Peyer's patch (tissue), 4 donors: ENCODE results near the gene SEMA4C. TPM values are rescaled to one million over a fixed set of nuclear protein-coding genes. Genes with fewer than 3 reads are reported as not detected.

Experiments
- DNase-seq, 3 donors: peaks; one replicate each; pipeline ENCODE4 v3.0.0-alpha.2; 2017 to 2019
- H3K27ac ChIP-seq, 4 donors: fragments of 200-600 bp; sonication (generic); one replicate each; pipeline ENCODE4 v1.5.1; 2016 to 2019
- H3K27me3 ChIP-seq, 2 donors: fragments of 200-600 bp; sonication (generic); one replicate each; pipeline ENCODE4 v1.5.1; 2019
- H3K36me3 ChIP-seq, 3 donors: fragments of 200-600 bp; sonication (generic); one replicate each; pipeline ENCODE4 v1.5.1; 2016 to 2019
- H3K4me1 ChIP-seq, 4 donors: fragments of 200-600 bp; sonication (generic); one replicate each; pipeline ENCODE4 v1.5.1; 2016 to 2019
- H3K4me3 ChIP-seq, 4 donors: fragments of 200-600 bp; sonication (generic); 1 replicate in 3 of 4; 2 replicates in 1 of 4; pipeline ENCODE4 v1.5.1; 2016 to 2019; ENCODE audit warnings: mild to moderate bottlenecking in 1 of 4
- H3K9me3 ChIP-seq, 4 donors: fragments of 200-600 bp; sonication (generic); one replicate each; pipeline ENCODE4 v1.5.1; 2016 to 2019; ENCODE audit warnings: mild to moderate bottlenecking in 1 of 4
- POLR2A ChIP-seq, 2 donors: fragments of 450-650 bp; IDR thresholded peaks; one replicate each; pipeline ENCODE4 v1.5.1; 2017; ENCODE audit warnings: antibody characterized with exemption in 2 of 2, mild to moderate bottlenecking in 2 of 2, moderate library complexity in 2 of 2
- total RNA-seq, 4 donors: library from RNA; depleted of rRNA; stranded (reverse); fragments of >200 nt; gene quantifications; one replicate each; pipeline ENCODE4 v1.1.0, GENCODE V29; 2016
- TF ChIP-seq, protein P1 (sequence below), 6 experiments: fragments of 450-650 bp in 4 of 6; fragments of 200-600 bp in 2 of 6; sonication (generic) in 1 of 6; IDR thresholded peaks; one replicate each; pipeline ENCODE4 v1.5.1; 2017 to 2019; ENCODE audit warnings: antibody characterized with exemption in 6 of 6, mild to moderate bottlenecking in 3 of 6, moderate library complexity in 1 of 6

The SEMA4C gene
- total RNA-seq, 4 donors from 2014 or later, result 4.2 to 19.0 (median 13.9) TPM

DNA sequence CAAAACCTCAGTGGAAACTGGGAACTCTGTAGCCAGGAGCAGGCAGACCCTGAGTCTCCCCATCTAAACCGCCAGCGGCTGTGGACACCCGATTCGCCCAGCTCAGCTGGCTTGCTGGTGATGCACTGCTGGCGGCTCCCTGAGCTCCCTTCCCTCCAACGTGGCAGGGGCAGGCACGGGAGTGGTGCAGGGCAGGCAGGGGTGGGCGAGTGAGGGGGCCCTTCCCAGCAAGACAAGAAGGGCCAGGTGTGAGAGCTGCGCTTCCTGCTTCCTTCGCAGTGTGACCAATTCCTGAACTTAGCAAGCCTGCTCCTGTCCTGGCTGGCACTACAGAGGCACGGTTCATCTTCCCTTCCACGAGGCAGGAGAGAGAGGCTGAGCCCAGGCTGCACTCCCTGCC lies 12.3 kb upstream of the SEMA4C start:
- TF ChIP-seq, protein P1, sequence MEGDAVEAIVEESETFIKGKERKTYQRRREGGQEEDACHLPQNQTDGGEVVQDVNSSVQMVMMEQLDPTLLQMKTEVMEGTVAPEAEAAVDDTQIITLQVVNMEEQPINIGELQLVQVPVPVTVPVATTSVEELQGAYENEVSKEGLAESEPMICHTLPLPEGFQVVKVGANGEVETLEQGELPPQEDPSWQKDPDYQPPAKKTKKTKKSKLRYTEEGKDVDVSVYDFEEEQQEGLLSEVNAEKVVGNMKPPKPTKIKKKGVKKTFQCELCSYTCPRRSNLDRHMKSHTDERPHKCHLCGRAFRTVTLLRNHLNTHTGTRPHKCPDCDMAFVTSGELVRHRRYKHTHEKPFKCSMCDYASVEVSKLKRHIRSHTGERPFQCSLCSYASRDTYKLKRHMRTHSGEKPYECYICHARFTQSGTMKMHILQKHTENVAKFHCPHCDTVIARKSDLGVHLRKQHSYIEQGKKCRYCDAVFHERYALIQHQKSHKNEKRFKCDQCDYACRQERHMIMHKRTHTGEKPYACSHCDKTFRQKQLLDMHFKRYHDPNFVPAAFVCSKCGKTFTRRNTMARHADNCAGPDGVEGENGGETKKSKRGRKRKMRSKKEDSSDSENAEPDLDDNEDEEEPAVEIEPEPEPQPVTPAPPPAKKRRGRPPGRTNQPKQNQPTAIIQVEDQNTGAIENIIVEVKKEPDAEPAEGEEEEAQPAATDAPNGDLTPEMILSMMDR (IDR thresholded peaks at IDR 0.05), result no peak
- Histone ChIP-seq H3K4me3 (no peak overlapping the region), H3K36me3 (no peaks in the 10 kb centered on the region), H3K4me1 (peaks cover 0 to 6% (median 0%) of the 10 kb centered on the region in 4 donors), H3K27ac (peak overlapping the region in 1 of 4 donors; percentile 46), H3K27me3 (no peaks in the 10 kb centered on the region), H3K9me3 (no peaks in the 10 kb centered on the region)
- DNase-seq, result no peak

DNA sequence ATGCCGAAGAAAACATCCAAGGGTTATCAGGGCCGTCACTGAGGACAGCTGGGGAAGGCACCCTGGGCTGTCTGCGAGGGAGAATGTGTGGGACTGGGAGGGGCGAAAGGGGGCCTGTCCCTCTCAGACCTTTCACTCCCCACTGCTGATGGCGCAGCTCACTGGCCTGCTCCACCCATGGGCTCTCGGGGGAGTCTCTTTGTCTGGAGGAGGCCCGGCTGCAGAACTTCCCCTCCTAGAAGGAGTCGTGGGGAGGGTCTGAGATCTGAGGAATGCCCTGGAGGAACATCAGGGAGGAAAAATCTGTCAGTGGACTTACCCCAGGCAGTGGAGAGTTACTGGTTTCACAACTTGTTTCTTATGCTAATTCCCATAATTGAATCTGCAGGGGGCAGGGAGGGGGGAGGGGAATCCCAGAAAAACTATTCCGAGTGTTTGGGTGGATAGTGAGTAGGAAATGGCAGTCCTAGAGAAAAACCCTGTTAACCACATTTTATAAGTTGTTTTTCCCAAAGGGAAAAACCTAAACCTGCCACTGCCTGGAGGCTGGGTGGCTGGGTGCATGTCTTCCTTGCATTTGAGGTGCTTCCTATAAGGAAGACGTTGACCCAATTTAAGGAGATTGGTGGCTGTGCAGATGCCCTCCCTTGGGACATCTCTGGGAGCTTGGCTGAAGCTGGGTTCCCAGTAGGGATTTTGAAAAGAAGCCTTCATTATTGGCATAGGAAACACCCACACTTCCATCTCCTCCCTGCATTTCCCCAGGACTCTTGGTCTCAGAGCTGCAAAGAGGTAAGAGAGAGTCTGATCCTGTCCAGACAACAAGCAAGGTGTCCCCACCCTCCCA lies 11.7 kb upstream of the SEMA4C start:
- H3K4me1 ChIP-seq, result no peaks in the 10 kb centered on the region
- no peaks in the 10 kb centered on the region for H3K27me3 ChIP-seq
- DNase-seq, result no peak
- H3K36me3 ChIP-seq, result no peaks in the 10 kb centered on the region
- no peaks in the 10 kb centered on the region for H3K9me3 ChIP-seq
- TF ChIP-seq, protein P1 (IDR thresholded peaks at IDR 0.05), result no peak
- TF ChIP-seq POLR2A (IDR thresholded peaks at IDR 0.05), result no peak
- H3K4me3 ChIP-seq, result no peak overlapping the region
- H3K27ac ChIP-seq, result peak overlapping the region in 1 of 4 donors; percentile 46

DNA sequence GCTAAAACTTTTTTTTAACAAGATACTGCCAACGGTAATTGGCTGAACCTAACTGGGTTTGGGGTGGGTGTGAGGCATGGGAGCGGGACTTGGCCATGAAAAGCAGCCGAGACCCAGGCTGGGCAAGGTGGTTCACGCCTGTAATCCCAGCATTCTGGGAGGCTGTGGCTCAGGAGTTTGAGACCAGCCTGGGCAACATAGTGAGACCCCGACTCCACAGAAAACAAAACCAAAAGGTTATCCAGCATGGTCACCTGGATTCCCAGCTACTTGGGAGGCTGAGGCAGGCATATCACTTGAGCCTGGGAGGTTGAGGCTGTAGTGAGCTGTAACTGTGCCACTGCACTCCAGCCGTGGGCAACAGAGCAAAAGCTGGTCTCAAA lies 11.0 kb upstream of the SEMA4C start:
- Histone ChIP-seq H3K4me3 (no peak overlapping the region), H3K27me3 (no peaks in the 10 kb centered on the region), H3K36me3 (no peaks in the 10 kb centered on the region), H3K9me3 (no peaks in the 10 kb centered on the region), H3K27ac (no peak overlapping the region), H3K4me1 (no peaks in the 10 kb centered on the region)
- no peak for DNase-seq
- TF ChIP-seq, protein P1 (IDR thresholded peaks at IDR 0.05), result no peak
- TF ChIP-seq POLR2A (IDR thresholded peaks at IDR 0.05), result no peak

DNA sequence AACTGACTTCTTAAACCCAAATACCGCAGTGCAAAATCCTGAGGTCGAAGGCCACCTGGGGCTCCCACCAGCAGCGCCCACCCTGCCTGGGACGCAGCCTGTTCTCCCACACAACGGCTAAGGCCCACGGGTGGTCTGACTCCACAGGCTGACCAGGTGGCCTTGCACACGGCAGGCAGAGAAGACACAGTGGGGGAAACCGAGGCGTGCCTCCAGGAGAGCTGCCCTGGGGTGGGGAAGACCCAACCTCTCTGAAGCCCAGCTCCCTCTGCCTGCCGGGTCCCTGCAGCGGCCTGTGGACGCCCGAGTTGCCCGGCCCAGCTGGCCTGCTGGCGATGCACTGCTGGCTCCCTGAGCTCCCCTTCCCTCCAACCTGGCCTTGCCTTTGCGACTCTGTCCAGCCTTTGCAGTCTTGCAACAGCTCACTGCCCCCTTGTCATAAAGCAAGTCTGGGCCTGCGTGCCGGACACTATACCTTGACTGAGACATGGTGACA lies 9.7 kb upstream of the SEMA4C start:
- H3K27me3 ChIP-seq, result no peaks in the 10 kb centered on the region
- H3K27ac ChIP-seq, result no peak overlapping the region
- H3K36me3 ChIP-seq, result no peaks in the 10 kb centered on the region
- no peak overlapping the region for H3K4me3 ChIP-seq
- no peak for DNase-seq
- TF ChIP-seq POLR2A (IDR thresholded peaks at IDR 0.05), result no peak
- TF ChIP-seq, protein P1 (IDR thresholded peaks at IDR 0.05), result no peak
- no peaks in the 10 kb centered on the region for H3K9me3 ChIP-seq
- H3K4me1 ChIP-seq, result peaks cover 0 to 4% (median 0%) of the 10 kb centered on the region in 4 donors

DNA sequence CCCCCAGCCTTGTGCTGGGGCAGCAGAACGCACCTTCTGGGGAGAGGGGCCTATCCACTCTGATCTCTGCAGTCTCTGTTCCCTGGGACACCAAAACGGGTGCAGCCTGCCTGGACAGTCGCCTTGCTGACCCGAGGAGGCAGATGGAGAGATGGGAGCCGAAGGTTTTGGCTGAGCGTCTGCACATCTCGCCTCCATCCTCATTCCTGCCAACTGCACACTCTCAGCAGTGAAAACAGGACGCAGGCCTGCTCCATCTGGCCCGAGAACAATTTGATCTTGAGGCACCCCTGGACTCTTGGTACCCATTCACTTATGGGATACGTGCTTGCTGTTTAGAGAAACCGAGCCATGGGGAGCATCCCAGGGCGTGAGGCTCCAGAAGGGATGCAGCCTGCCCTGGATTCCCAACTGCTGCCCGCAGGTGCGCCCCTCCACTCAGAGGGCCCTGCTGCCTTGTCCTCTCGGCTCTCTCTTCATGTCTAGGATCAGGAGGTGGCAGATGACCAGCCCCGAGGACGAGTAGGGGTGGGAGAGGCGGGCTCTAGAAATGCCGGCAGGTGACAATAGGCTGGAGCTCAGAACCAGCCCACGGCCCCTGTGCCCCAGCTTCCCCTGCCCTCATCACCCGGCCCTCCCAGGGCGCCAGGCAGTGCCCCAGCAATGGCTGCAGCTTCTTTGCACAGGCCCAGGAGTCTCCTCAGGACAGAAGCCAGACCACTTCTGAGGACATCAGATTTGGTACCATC lies 9.1 kb upstream of the SEMA4C start:
- no peak overlapping the region for H3K27ac ChIP-seq
- DNase-seq, result no peak
- no peaks in the 10 kb centered on the region for H3K9me3 ChIP-seq
- H3K27me3 ChIP-seq, result no peaks in the 10 kb centered on the region
- TF ChIP-seq POLR2A (IDR thresholded peaks at IDR 0.05), result no peak
- TF ChIP-seq, protein P1 (IDR thresholded peaks at IDR 0.05), result no peak
- H3K4me3 ChIP-seq, result no peak overlapping the region
- peaks cover 0 to 10% (median 0%) of the 10 kb centered on the region in 4 donors for H3K4me1 ChIP-seq
- H3K36me3 ChIP-seq, result no peaks in the 10 kb centered on the region
